BLaER1 (cell line): ENCODE results near the gene DUT.

Experiments used
- H3K27ac ChIP-seq: shearing (Covaris generic); formaldehyde crosslinking; 2 replicates; pipeline ENCODE4 v1.8.1; 2022
- H3K27me3 ChIP-seq: shearing (Covaris generic); formaldehyde crosslinking; 2 replicates; pipeline ENCODE4 v1.8.1; 2022
- H3K36me3 ChIP-seq: shearing (Covaris generic); formaldehyde crosslinking; 2 replicates; pipeline ENCODE4 v1.8.1; 2022
- H3K4me1 ChIP-seq: shearing (Covaris generic); formaldehyde crosslinking; 2 replicates; pipeline ENCODE4 v1.8.1; 2022
- H3K4me2 ChIP-seq: shearing (Covaris generic); formaldehyde crosslinking; 2 replicates; pipeline ENCODE4 v1.8.1; 2022
- H3K4me3 ChIP-seq: shearing (Covaris generic); formaldehyde crosslinking; 2 replicates; pipeline ENCODE4 v1.8.1; 2022
- H3K9ac ChIP-seq: shearing (Covaris generic); formaldehyde crosslinking; 2 replicates; pipeline ENCODE4 v1.8.1; 2022
- H3K9me3 ChIP-seq: shearing (Covaris generic); formaldehyde crosslinking; 2 replicates; pipeline ENCODE4 v1.8.1; 2022
- H4K20me1 ChIP-seq: shearing (Covaris generic); formaldehyde crosslinking; 2 replicates; pipeline ENCODE4 v1.8.1; 2022
- Cebpa-rat ChIP-seq: shearing (Covaris generic); IDR thresholded peaks from 2 replicates; pipeline ENCODE4 v1.8.1; 2022

DUT gene

DNA sequence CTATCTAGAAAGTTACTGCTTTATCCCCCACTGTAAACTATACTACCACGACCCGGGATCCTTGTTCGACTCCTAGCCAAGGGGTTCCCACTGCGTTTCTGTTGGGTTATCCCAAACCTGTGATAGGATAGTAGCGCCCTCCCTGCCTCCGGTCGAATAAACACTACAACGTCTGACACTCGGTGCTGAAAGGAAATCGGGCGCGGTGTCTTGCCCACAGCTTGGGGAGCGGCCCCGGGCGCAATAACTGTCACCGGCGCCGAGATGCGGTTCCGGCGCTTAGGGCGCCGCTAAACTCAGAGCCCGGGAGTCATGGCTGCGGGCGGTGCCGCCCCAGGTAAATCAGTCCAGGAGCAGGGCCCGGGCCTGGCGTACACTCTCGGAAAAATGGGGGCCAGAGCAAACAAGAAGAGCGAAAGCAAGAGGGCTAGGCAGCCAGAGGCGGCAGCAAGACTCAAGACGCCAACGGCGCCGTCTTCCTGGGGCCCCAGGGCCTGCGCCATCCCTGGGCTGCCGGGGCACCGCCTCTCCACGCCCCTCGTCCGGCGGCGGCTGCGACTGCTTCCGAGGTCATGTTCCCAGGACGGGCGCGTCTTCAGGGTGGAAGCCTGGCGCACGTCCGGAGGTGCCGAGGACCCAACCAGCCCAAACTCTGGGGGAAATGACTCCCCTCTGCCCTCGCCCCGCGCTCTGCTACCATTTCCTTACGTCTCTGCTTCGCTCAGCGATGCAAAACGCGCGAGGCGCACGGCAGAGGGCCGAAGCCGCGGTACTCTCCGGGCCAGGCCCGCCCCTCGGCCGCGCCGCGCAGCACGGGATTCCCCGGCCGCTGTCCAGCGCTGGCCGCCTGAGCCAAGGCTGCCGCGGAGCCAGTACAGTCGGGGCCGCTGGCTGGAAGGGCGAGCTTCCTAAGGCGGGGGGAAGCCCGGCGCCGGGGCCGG is at the start of gene DUT:
Gene DUT (plus strand): TSS at position 575 of the 941 bp plus-strand sequence. CDS start 87 bp downstream, at position 662.
- Histone ChIP-seq H3K4me3 (peak within 1 kb of the TSS; percentile 94), H3K9ac (peak within 1 kb of the TSS; percentile 98), H3K4me1 (peaks cover 49% of the 10 kb centered on the region), H3K27ac (peak within 1 kb of the TSS; percentile 99), H3K36me3 (peaks cover 27% of the 10 kb centered on the region), H3K9me3 (no peaks in the 10 kb centered on the region), H3K27me3 (no peaks in the 10 kb centered on the region), H4K20me1 (peaks cover 32% of the 10 kb centered on the region), H3K4me2 (peak within 1 kb of the TSS; percentile 97)
- TF ChIP-seq Cebpa-rat, result no peak

DNA sequence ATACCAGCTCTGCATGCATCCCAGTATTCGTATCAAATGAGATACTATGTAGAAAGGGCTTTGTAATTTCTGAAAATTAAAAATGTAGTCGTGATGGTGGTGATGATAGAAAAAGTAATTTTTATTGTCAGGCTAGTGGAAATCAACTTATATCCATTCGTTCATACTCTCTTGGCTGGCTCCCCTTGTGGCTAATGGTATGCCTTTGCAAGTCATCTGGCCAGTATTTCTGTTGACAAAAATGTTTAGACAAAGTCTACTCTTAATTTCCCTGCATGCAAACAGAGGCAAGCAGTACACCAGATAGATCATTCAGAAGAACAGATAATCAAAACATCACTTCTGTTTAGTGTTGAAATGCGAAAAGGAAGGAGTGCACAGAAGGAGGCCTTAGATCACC is 49.6 kb upstream of the DUT start:
- no peak overlapping the region for H3K9ac ChIP-seq
- no peak for TF ChIP-seq Cebpa-rat
- H3K4me1 ChIP-seq, result no peaks in the 10 kb centered on the region
- no peak overlapping the region for H3K4me2 ChIP-seq
- no peak overlapping the region for H3K4me3 ChIP-seq
- no peak overlapping the region for H3K27ac ChIP-seq
- H4K20me1 ChIP-seq, result no peaks in the 10 kb centered on the region
- no peaks in the 10 kb centered on the region for H3K36me3 ChIP-seq
- no peaks in the 10 kb centered on the region for H3K27me3 ChIP-seq
- H3K9me3 ChIP-seq, result no peaks in the 10 kb centered on the region

DNA sequence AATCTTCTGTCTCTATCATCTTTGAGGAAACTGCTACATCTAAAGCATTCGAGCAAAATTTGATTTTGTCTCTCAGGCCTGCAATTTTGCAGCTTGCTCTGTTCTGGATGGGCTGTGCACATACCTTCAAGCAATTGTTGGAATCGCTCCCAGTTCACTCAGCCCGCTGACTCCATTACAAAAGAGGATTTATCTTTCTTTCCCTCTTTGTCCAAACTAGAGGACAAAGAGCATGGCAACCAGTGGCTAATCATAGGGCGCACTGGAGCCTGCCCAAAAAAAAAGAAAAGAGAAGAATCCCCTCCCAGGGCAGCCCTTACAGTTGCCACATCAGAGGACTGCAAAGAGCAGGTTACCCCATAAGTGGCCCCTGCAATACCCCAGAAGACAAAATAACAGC is 49.0 kb upstream of the DUT start:
- Histone ChIP-seq H3K4me1 (no peaks in the 10 kb centered on the region), H4K20me1 (no peaks in the 10 kb centered on the region), H3K4me2 (no peak overlapping the region), H3K27me3 (no peaks in the 10 kb centered on the region), H3K27ac (no peak overlapping the region), H3K36me3 (no peaks in the 10 kb centered on the region), H3K9ac (no peak overlapping the region), H3K9me3 (no peaks in the 10 kb centered on the region), H3K4me3 (no peak overlapping the region)
- no peak for TF ChIP-seq Cebpa-rat

DNA sequence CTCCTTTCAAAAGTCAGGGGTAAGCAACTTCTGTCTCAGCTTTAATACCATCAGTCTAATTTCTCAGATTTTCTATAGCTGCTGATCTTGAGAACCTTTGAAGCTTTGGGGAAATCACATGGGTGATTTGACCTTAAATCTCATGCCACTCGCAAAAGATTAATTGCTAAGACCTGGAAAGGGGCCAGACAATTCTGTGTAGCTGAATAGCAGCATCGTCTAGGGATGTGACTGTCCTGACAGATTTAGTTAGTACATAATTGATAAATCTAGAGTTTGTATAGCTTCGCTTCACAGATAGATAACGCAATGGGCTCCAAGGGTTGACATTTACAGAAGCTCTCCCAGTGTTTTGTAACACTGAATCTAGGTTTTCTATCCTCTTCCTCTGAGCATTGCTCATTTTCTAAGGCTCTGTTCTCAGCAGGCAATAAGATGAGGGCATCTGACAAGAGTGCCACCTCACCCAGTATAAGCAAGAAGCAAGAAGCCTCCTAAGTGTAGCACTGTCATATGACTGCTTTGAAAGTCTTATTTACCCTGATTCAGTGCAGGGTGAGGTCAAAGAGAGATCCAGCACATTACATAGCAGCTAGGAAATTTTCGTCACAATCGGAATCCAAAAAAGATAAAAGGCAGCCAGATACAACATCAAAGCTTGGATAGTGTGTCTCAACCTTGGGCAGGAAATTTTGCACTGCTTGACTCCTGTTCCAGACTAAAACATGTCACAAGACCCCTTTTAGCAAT is 47.7 kb upstream of the DUT start:
- Histone ChIP-seq H3K4me3 (no peak overlapping the region), H3K4me2 (no peak overlapping the region), H3K27me3 (no peaks in the 10 kb centered on the region), H3K36me3 (no peaks in the 10 kb centered on the region), H3K27ac (no peak overlapping the region), H3K4me1 (no peaks in the 10 kb centered on the region), H3K9me3 (no peaks in the 10 kb centered on the region), H3K9ac (no peak overlapping the region), H4K20me1 (no peaks in the 10 kb centered on the region)
- TF ChIP-seq Cebpa-rat, result no peak

DNA sequence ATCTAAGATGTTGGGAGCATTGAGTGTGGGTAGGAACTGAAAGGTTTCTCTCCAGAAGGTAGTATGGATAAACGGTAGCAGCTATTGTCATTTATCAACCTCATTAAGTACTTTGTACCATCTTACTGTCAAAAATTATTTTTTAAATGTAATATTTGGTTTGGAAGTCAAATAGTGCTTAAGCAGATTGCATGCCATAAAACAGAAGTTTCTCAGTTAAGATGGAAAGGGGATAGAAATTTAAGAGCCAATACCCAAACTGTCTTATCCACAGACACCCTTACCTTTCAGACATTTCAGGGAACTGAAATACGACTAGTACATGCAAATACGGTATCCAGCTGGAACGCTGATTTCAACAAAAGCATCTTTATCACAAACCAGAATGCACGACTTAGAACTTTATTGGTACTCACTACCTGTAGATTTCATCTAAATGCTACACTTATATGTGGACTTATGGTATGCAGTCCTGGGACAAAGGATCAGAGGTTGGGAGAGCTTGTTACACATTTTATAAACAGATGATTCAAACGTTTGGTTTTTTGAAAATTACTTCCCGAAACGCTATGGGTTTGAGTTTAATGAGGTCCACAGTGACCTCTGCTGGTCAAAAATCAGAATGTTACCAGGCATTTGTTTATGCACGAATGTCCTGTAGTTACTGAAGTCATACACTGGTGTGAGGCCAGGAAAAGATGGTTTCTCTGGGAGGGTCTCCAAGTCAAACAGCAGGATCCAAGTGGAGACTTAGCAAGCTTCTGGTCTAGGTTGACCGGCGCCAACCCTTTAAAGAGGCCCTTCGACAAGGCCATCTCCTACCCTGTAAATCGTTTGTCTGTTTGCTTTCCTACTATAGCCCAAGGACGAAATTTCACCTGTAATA is 45.7 kb upstream of the DUT start:
- H3K9me3 ChIP-seq, result no peaks in the 10 kb centered on the region
- H3K4me3 ChIP-seq, result no peak overlapping the region
- no peaks in the 10 kb centered on the region for H3K4me1 ChIP-seq
- no peak for TF ChIP-seq Cebpa-rat
- no peaks in the 10 kb centered on the region for H3K27me3 ChIP-seq
- no peak overlapping the region for H3K4me2 ChIP-seq
- no peaks in the 10 kb centered on the region for H3K36me3 ChIP-seq
- no peak overlapping the region for H3K27ac ChIP-seq
- H4K20me1 ChIP-seq, result no peaks in the 10 kb centered on the region
- no peak overlapping the region for H3K9ac ChIP-seq

DNA sequence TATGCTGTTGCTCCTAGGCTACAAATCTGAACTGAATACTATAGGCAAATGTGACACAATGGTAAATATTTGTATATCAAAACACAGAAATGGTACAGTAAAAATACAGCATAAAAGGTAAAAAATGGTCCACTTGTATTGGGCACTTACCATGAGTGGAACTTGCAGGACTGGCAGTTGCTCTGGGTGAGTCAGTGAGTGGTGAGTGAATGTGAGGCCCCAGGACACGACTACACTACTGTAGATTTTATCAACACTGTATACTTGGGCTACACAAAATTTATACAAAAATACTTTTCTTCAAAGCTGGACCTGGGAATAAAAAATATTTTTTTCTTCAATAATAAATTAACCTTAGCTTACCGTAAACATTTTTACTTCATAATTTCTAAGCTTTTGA is 41.6 kb upstream of the DUT start:
- no peak overlapping the region for H3K4me2 ChIP-seq
- H3K4me1 ChIP-seq, result no peaks in the 10 kb centered on the region
- no peaks in the 10 kb centered on the region for H3K36me3 ChIP-seq
- no peaks in the 10 kb centered on the region for H4K20me1 ChIP-seq
- H3K27me3 ChIP-seq, result no peaks in the 10 kb centered on the region
- H3K9me3 ChIP-seq, result no peaks in the 10 kb centered on the region
- no peak overlapping the region for H3K9ac ChIP-seq
- no peak for TF ChIP-seq Cebpa-rat
- H3K4me3 ChIP-seq, result no peak overlapping the region
- no peak overlapping the region for H3K27ac ChIP-seq

DNA sequence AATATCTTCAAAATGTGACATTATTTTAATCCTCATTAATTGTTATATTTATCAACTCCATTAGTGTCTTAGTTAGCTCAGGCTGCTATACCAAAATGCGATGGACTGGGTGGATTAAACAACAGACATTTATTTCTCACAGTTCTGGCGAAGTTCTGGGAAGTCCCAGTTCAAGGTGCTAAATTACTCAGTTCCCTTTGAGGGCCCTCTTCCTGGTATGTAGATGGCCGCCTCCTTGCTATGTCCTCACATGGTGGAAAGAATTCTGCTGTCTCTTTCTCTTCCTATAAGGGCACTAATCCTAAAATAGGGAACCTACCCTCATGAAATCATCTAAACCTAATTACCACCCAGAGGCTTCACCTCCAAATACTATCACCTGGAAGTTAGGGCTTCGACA is 38.8 kb upstream of the DUT start:
- Histone ChIP-seq H3K4me1 (no peaks in the 10 kb centered on the region), H3K4me2 (no peak overlapping the region), H3K9me3 (no peaks in the 10 kb centered on the region), H3K36me3 (no peaks in the 10 kb centered on the region), H3K27ac (no peak overlapping the region), H3K27me3 (no peaks in the 10 kb centered on the region), H3K4me3 (no peak overlapping the region), H4K20me1 (no peaks in the 10 kb centered on the region), H3K9ac (no peak overlapping the region)
- TF ChIP-seq Cebpa-rat, result no peak

- no peak for TF ChIP-seq Cebpa-rat
- no peaks in the 10 kb centered on the region for H3K4me1 ChIP-seq
- no peak overlapping the region for H3K4me2 ChIP-seq
- H3K27ac ChIP-seq, result no peak overlapping the region
- H3K9ac ChIP-seq, result no peak overlapping the region
- no peaks in the 10 kb centered on the region for H3K36me3 ChIP-seq
- H3K4me3 ChIP-seq, result no peak overlapping the region
- no peaks in the 10 kb centered on the region for H3K27me3 ChIP-seq
- no peaks in the 10 kb centered on the region for H3K9me3 ChIP-seq
- no peaks in the 10 kb centered on the region for H4K20me1 ChIP-seq
These were observed 33.6 kb upstream of the DUT start for GRCh38 chr15:48297668-48298067.

GRCh38 chr15:48298914-48299313 is 32.3 kb upstream of the DUT start:
- Histone ChIP-seq H4K20me1 (no peaks in the 10 kb centered on the region), H3K27ac (no peak overlapping the region), H3K4me2 (no peak overlapping the region), H3K4me1 (no peaks in the 10 kb centered on the region), H3K36me3 (no peaks in the 10 kb centered on the region), H3K9me3 (no peaks in the 10 kb centered on the region), H3K27me3 (no peaks in the 10 kb centered on the region), H3K4me3 (no peak overlapping the region), H3K9ac (no peak overlapping the region)
- no peak for TF ChIP-seq Cebpa-rat
